NOMO-1 treated with dmso at 0.1 percent for 144 hours (cell line): ENCODE data around the gene CELF1.

ENCODE experiments used
- DNase-seq: peaks from one replicate; lab custom pipeline; 2025; ENCODE audit not compliant: unreplicated experiment; lab: John Stamatoyannopoulos, UW

The CELF1 gene

GRCh38 chr11:47552566-47553405, at the start of gene CELF1:
Gene CELF1, minus strand, starts transcription at chr11:47553132. Its CDS starts 53,609 bp downstream, at chr11:47499523.
- peak; percentile 82 for DNase-seq

GRCh38 chr11:47599902-47600301, 47.0 kb upstream of the CELF1 start:
- no peak for DNase-seq

- no peak for DNase-seq
These were observed 43.0 kb upstream of the CELF1 start for GRCh38 chr11:47595967-47596366.

- no peak for DNase-seq
These were observed 42.1 kb upstream of the CELF1 start for GRCh38 chr11:47595029-47595428.

GRCh38 chr11:47593934-47594855, 41.3 kb upstream of the CELF1 start, which contains the start of gene C1QTNF4:
Gene C1QTNF4, minus strand, starts transcription at chr11:47594411. Its CDS starts 3,601 bp downstream, at chr11:47590810.
- DNase-seq: no peak

- no peak for DNase-seq
These were observed 40.6 kb upstream of the CELF1 start for GRCh38 chr11:47593492-47593933.

- DNase-seq: no peak
These were observed 40.0 kb upstream of the CELF1 start for GRCh38 chr11:47592970-47593369.

- no peak for DNase-seq
These were observed 39.3 kb upstream of the CELF1 start for GRCh38 chr11:47592251-47592650.

GRCh38 chr11:47591764-47592163, 38.8 kb upstream of the CELF1 start:
- DNase-seq: peak; percentile 74

- DNase-seq: no peak
These were observed 37.3 kb upstream of the CELF1 start for GRCh38 chr11:47589977-47590861.

- no peak for DNase-seq
These were observed 36.6 kb upstream of the CELF1 start for GRCh38 chr11:47589584-47589976.

- DNase-seq: no peak
These were observed 36.2 kb upstream of the CELF1 start for GRCh38 chr11:47589118-47589517.

- peak; percentile 87 for DNase-seq
These were observed 34.9 kb upstream of the CELF1 start for GRCh38 chr11:47587723-47588326.

GRCh38 chr11:47587039-47587716, 34.2 kb upstream of the CELF1 start:
- no peak for DNase-seq

- DNase-seq: no peak
These were observed 33.3 kb upstream of the CELF1 start, which contains the start of gene FAM180B for GRCh38 chr11:47586098-47586855. Gene FAM180B, plus strand, starts transcription at chr11:47586678. Its CDS starts 91 bp downstream, at chr11:47586769.

GRCh38 chr11:47583844-47584243, 30.9 kb upstream of the CELF1 start:
- DNase-seq: no peak

GRCh38 chr11:47578524-47579494, 25.9 kb upstream of the CELF1 start, which contains the start of the genes KBTBD4 and NDUFS3:
Gene KBTBD4, minus strand, starts transcription at chr11:47578970. Its CDS starts 19 bp downstream, at chr11:47578951.
Gene NDUFS3, plus strand, starts transcription at chr11:47579074. Its CDS starts 18 bp downstream, at chr11:47579092.
- DNase-seq: peak; percentile 87
